ENCODE data around the gene TYK2.

DNA sequence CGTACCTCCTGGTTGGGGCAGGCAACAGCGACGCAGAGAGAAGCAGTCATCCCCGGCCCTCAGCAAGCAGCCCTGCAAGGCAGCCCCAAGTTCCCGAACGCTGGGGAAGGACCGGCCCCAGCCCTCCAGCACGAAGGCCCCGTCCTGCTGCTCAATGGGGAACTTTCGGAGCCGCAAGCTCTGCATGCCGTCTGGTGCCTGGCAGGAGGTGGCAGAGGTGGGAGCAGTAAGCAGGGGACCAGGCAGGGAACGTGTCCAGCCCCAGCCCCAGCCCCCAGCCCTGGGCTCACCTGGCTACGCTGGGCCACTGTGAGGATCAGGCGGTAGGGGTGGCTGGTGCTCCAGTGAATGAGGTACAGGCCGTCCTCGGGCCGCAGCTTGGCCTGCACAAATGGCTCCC is 18.1 kb downstream of the TYK2 start:
- no peak for TF ChIP-seq POLR2A (IDR thresholded peaks at IDR 0.05)
- TF ChIP-seq, protein P1, sequence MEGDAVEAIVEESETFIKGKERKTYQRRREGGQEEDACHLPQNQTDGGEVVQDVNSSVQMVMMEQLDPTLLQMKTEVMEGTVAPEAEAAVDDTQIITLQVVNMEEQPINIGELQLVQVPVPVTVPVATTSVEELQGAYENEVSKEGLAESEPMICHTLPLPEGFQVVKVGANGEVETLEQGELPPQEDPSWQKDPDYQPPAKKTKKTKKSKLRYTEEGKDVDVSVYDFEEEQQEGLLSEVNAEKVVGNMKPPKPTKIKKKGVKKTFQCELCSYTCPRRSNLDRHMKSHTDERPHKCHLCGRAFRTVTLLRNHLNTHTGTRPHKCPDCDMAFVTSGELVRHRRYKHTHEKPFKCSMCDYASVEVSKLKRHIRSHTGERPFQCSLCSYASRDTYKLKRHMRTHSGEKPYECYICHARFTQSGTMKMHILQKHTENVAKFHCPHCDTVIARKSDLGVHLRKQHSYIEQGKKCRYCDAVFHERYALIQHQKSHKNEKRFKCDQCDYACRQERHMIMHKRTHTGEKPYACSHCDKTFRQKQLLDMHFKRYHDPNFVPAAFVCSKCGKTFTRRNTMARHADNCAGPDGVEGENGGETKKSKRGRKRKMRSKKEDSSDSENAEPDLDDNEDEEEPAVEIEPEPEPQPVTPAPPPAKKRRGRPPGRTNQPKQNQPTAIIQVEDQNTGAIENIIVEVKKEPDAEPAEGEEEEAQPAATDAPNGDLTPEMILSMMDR (IDR thresholded peaks at IDR 0.05), result no peak
